Aorta (tissue), 5 donors: ENCODE measurements around the gene SLC35B1. TPM values are rescaled to one million over a fixed set of nuclear protein-coding genes. Genes with fewer than 3 reads are reported as not detected.

Experiments used
- ATAC-seq: fragments of 200-7000 bp; cut with Tn5 transposase; one replicate; pipeline ENCODE4 v1.9.1; 2022; ENCODE audit warnings: moderate library complexity; ENCODE audit not compliant: low FRiP score
- DNase-seq, 2 donors: peaks; one replicate each; pipeline ENCODE4 v3.0.0-alpha.2; 2020
- H3K27ac ChIP-seq, 2 donors: one replicate each; pipeline ENCODE4 v1.5.1; 2013; ENCODE audit warnings: low read length in 2 of 2, mild to moderate bottlenecking in 2 of 2, moderate library complexity in 2 of 2, control low read depth in 1 of 2, inconsistent platforms in 1 of 2, low read depth in 1 of 2
- H3K27me3 ChIP-seq, 2 donors: one replicate each; pipeline ENCODE4 v1.6.1; 2013; ENCODE audit warnings: control low read depth in 1 of 2, low read length in 1 of 2, mild to moderate bottlenecking in 1 of 2, moderate library complexity in 1 of 2; ENCODE audit not compliant: insufficient read depth in 2 of 2, control insufficient read depth in 1 of 2
- H3K36me3 ChIP-seq, 2 donors: one replicate each; pipeline ENCODE4 v1.6.1; 2013; ENCODE audit warnings: control low read depth in 1 of 2, low read length in 1 of 2, mild to moderate bottlenecking in 1 of 2; ENCODE audit not compliant: insufficient read depth in 2 of 2, control insufficient read depth in 1 of 2
- H3K4me1 ChIP-seq, 2 donors: one replicate each; pipeline ENCODE4 v1.6.1; 2013; ENCODE audit warnings: low read length in 2 of 2, control low read depth in 1 of 2, mild to moderate bottlenecking in 1 of 2, moderate library complexity in 1 of 2; ENCODE audit not compliant: insufficient read depth in 2 of 2, control insufficient read depth in 1 of 2
- H3K4me3 ChIP-seq, 2 donors: one replicate each; pipeline ENCODE4 v1.5.1; 2013; ENCODE audit warnings: low read length in 2 of 2, control low read depth in 1 of 2, mild to moderate bottlenecking in 1 of 2
- H3K9me3 ChIP-seq: one replicate; pipeline ENCODE4 v1.6.1; 2013; ENCODE audit warnings: mild to moderate bottlenecking, low read length; ENCODE audit not compliant: control insufficient read depth
- WGBS, 2 donors: extraction: QIAGEN DNeasy Blood & Tissue Kit; methylation state at CpG; one replicate each; pipeline ENCODE4 v1.1.7; 2013; 5-methylcytosine and 5-hydroxymethylcytosine counted together
- intact Hi-C, 2 donors: fragments of 100-400 bp; cut with DNase I; formaldehyde crosslinking; loops; one replicate each; pipeline versions ENCODE4 v1.14.2 to v1.15.0; 2022
- polyA plus RNA-seq, 2 donors: library from polyadenylated mRNA; stranded (reverse); fragments of 200-250 nt; gene quantifications; one replicate each; pipeline ENCODE4 v1.2.3, GENCODE V29; 2013
- total RNA-seq, 2 donors: library from RNA; stranded (reverse); fragmentation: NEBNext Ultra II Directional; extraction: Animal tissue kit (Norgen Biotek cat#: 25700); gene quantifications; one replicate each; pipeline ENCODE4 v1.2.1, GENCODE V29; 2021
- donor health status: healthy with polysubstance abuse.
- donor health status: Bipolar disorder and iron deficiency.
- donor health status: DM: no; HTN: no; CAD: no.
- donor health status: DM: no; HTN: no; CAD: no.
- donor health status: DM: yes; HTN: yes; CAD: no.

SLC35B1 gene
- total and polyA plus RNA-seq, 4 donors, result 31.5 to 43.7 (median 35.3) TPM

GRCh38 chr17:49698005-49698404 is 9.8 kb downstream of the SLC35B1 start:
- WGBS, 2 donors, result 21 to 34% methylated on average over 6 of the region's 6 CpGs
- Histone ChIP-seq H3K36me3 (peaks cover 3 to 5% of the 10 kb centered on the region in 2 donors), H3K27me3 (no peaks in the 10 kb centered on the region), H3K4me3 (no peak overlapping the region), H3K4me1 (no peaks in the 10 kb centered on the region), H3K9me3 (no peaks in the 10 kb centered on the region), H3K27ac (no peak overlapping the region)
- intact Hi-C loops, result loop anchor here in 1 of 2 donors (10.0 kb wide), 1 partner anchor 297 kb away; the partner anchor contains the start of gene DLX3
- DNase-seq (no peak), ATAC-seq (no peak)

- ATAC-seq (no peak), DNase-seq (no peak)
- H3K27ac ChIP-seq, result peak overlapping the region in 1 of 2 donors; percentile 9
- intact Hi-C loops, result loop anchor here in 1 of 2 donors (10.0 kb wide), 1 partner anchor 299 kb away; the partner anchor contains the start of gene DLX3
- peaks cover 2 to 5% of the 10 kb centered on the region in 2 donors for H3K36me3 ChIP-seq
- peaks cover 0 to 3% of the 10 kb centered on the region in 2 donors for H3K4me1 ChIP-seq
- H3K27me3 ChIP-seq, result no peaks in the 10 kb centered on the region
- H3K4me3 ChIP-seq, result no peak overlapping the region
- 73 to 79% methylated on average over 8 of the region's 8 CpGs for WGBS, 2 donors
- H3K9me3 ChIP-seq, result no peaks in the 10 kb centered on the region
These were observed 11.5 kb downstream of the SLC35B1 start for GRCh38 chr17:49696233-49696761.

GRCh38 chr17:49695698-49696232 is 12.0 kb downstream of the SLC35B1 start:
- Histone ChIP-seq H3K36me3 (peaks cover 0 to under 1% of the 10 kb centered on the region in 2 donors), H3K27me3 (no peaks in the 10 kb centered on the region), H3K4me1 (peaks cover 0 to 3% of the 10 kb centered on the region in 2 donors), H3K9me3 (no peaks in the 10 kb centered on the region), H3K27ac (peak overlapping the region in 1 of 2 donors; percentile 9), H3K4me3 (no peak overlapping the region)
- intact Hi-C loops, result loop anchor here (1.0 to 10.0 kb wide), 3 partner anchors 125 to 299 kb away; partner anchors contain the start of gene DLX3 (in 1 of the 2)
- DNase-seq (no peak), ATAC-seq (no peak)
- 40 to 42% methylated on average over 5 of the region's 5 CpGs for WGBS, 2 donors

- Histone ChIP-seq H3K4me3 (no peak overlapping the region), H3K36me3 (no peaks in the 10 kb centered on the region), H3K9me3 (no peaks in the 10 kb centered on the region), H3K27me3 (no peaks in the 10 kb centered on the region), H3K4me1 (peaks cover 0 to 3% of the 10 kb centered on the region in 2 donors), H3K27ac (peak overlapping the region in 1 of 2 donors; percentile 41)
- ATAC-seq (no peak), DNase-seq (peak in 1 of 2 donors; percentile 86)
- WGBS, 2 donors, result 22 to 23% methylated on average over 16 of the region's 16 CpGs
- intact Hi-C loops, result loop anchor here (1.0 to 10.0 kb wide), 4 partner anchors 53 to 300 kb away; partner anchors contain the start of gene DLX3 (in 1 of the 2)
These were observed 12.7 kb downstream of the SLC35B1 start for GRCh38 chr17:49694847-49695697.

GRCh38 chr17:49692751-49693150 is 15.0 kb downstream of the SLC35B1 start:
- no peak for ATAC-seq
- peak overlapping the region; percentile 68 to 98 for H3K27ac ChIP-seq
- 68 to 69% methylated on average over 4 of the region's 4 CpGs for WGBS, 2 donors

GRCh38 chr17:49691677-49692191 is 16.0 kb downstream of the SLC35B1 start:
- intact Hi-C loops, result loop anchor here (5.0 to 10.0 kb wide), 2 partner anchors 49 to 303 kb away; partner anchors contain the start of gene DLX3 (in 1 of the 2)
- no peak for DNase-seq
- ATAC-seq, result peak; percentile 48
- no peaks in the 10 kb centered on the region for H3K36me3 ChIP-seq
- H3K27me3 ChIP-seq, result no peaks in the 10 kb centered on the region
- H3K4me1 ChIP-seq, result peaks cover 0 to 3% of the 10 kb centered on the region in 2 donors
- 16 to 22% methylated on average over 8 of the region's 8 CpGs for WGBS, 2 donors
- no peaks in the 10 kb centered on the region for H3K9me3 ChIP-seq
- H3K27ac ChIP-seq, result peak overlapping the region; percentile 86 to 97
- no peak overlapping the region for H3K4me3 ChIP-seq

More at GRCh38 chr17:49692751-49693150, 15.0 kb downstream of the SLC35B1 start:
- H3K4me3 ChIP-seq, result no peak overlapping the region
- intact Hi-C loops, result loop anchor here (5.0 to 10.0 kb wide), 2 partner anchors 50 to 302 kb away; partner anchors contain the start of gene DLX3 (in 1 of the 2)
- H3K9me3 ChIP-seq, result no peaks in the 10 kb centered on the region
- peaks cover 0 to 3% of the 10 kb centered on the region in 2 donors for H3K4me1 ChIP-seq
- no peak for DNase-seq
- no peaks in the 10 kb centered on the region for H3K27me3 ChIP-seq
- H3K36me3 ChIP-seq, result no peaks in the 10 kb centered on the region

- 2 to 5% methylated on average over 9 of the region's 9 CpGs for WGBS, 2 donors
- ATAC-seq (peak; percentile 84), DNase-seq (peak; percentile 86)
- Histone ChIP-seq H3K27me3 (no peaks in the 10 kb centered on the region), H3K27ac (peak overlapping the region; percentile 86 to 97), H3K36me3 (no peaks in the 10 kb centered on the region), H3K4me1 (peaks cover 0 to 3% of the 10 kb centered on the region in 2 donors), H3K9me3 (no peaks in the 10 kb centered on the region), H3K4me3 (no peak overlapping the region)
- intact Hi-C loops, result loop anchor here (5.0 to 10.0 kb wide), 2 partner anchors 49 to 304 kb away; partner anchors contain the start of gene DLX3 (in 1 of the 2)
These were observed 16.6 kb downstream of the SLC35B1 start for GRCh38 chr17:49691086-49691676.

- Histone ChIP-seq H3K36me3 (no peaks in the 10 kb centered on the region), H3K27ac (peak overlapping the region; percentile 50 to 58), H3K9me3 (no peaks in the 10 kb centered on the region), H3K4me3 (no peak overlapping the region), H3K27me3 (no peaks in the 10 kb centered on the region), H3K4me1 (peaks cover 0 to 3% of the 10 kb centered on the region in 2 donors)
- intact Hi-C loops, result loop anchor here (5.0 to 10.0 kb wide), 2 partner anchors 48 to 305 kb away; partner anchors contain the start of gene DLX3 (in 1 of the 2)
- ATAC-seq, result no peak
- no peak for DNase-seq
- 49 to 50% methylated on average over 2 of the region's 2 CpGs for WGBS, 2 donors
These were observed 17.5 kb downstream of the SLC35B1 start for GRCh38 chr17:49690256-49690655.
